HG03103 (cell line): ENCODE results near the gene ATXN1.

Source experiments
- ATAC-seq: cut with Tn5 transposase; IDR thresholded peaks from one replicate; pipeline ENCODE4 v1.9.1; 2021; ENCODE audit warnings: low read depth; ENCODE audit not compliant: unreplicated experiment

Gene ATXN1

GRCh38 chr6:16254535-16254934, 506.7 kb downstream of the ATXN1 start:
- ATAC-seq = no peak

GRCh38 chr6:16253399-16254144, 507.7 kb downstream of the ATXN1 start:
- ATAC-seq = no peak

DNA sequence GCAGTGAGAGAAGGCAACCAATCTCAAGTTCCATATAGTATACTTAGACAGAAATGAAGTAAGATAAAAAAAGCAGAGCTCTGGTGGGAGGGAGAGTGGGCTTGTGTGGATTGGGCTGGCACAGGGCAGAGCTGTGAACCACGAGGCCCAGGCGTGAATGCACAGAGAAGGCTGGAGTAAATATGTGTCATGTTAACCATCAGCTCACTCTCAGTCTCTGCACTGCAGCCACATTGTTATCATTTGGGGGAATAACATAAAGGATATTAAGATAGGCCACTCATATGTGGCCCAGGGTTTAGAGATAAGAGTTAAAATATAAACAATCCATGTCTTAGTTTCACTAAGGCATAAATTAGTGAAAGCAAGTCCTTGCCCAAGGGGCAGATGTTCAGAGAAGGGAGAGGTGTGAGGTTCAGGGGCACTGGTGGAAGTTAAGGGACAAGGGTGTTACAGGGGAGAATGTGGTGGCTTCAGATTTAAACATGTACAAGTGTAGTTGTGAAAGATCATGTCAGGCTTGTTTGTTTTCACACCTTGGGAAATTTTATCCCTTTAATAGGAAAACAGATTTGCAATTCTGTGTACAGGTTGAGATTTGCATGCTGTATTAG, 508.5 kb downstream of the ATXN1 start:
- no peak for ATAC-seq

- ATAC-seq = no peak
Observed at GRCh38 chr6:16251706-16252105, 509.6 kb downstream of the ATXN1 start.

DNA sequence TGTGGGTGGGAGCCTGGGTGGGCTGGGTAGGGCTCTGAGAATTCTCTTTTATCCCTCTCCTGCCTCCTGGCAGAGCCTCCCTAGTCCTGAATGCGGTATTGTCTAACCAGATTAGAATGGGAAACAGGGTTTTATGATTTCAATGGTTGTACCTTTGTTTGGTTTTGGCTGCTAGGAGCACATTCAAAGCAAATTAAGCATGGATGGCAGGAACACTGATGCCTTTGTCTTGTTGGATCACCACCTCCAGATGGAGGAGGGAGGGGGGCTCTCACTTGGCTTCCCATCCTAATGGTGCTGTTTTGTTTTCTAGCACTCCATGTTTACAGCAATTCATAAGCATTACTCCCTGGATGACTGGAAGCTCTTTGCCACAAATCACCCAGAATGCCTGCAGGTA, 511.3 kb downstream of the ATXN1 start:
- ATAC-seq = no peak
